MG63 (cell line): Measurements from ENCODE around the gene FARS2. TPM values are rescaled to one million over a fixed set of nuclear protein-coding genes. Genes with fewer than 3 reads are reported as not detected.

Experiments
- DNase-seq: peaks from one replicate; pipeline ENCODE4 v3.0.0-alpha.2; 2020
- H3K27me3 ChIP-seq: fragments of 250-450 bp; sonication (Bioruptor Pico); 2 replicates; pipeline ENCODE4 v1.5.1; 2020; ENCODE audit warnings: mild to moderate bottlenecking, moderate library complexity
- H3K36me3 ChIP-seq: fragments of 250-450 bp; sonication (Bioruptor Pico); 2 replicates; pipeline ENCODE4 v1.5.1; 2020; ENCODE audit warnings: mild to moderate bottlenecking, moderate library complexity
- H3K4me3 ChIP-seq: fragments of 250-450 bp; sonication (Bioruptor Pico); 2 replicates; pipeline ENCODE4 v1.5.1; 2020; ENCODE audit warnings: mild to moderate bottlenecking, moderate library complexity
- H3K9me3 ChIP-seq: fragments of 250-450 bp; sonication (Bioruptor Pico); 2 replicates; pipeline ENCODE4 v1.5.1; 2020; ENCODE audit warnings: mild to moderate bottlenecking, moderate library complexity
- total RNA-seq: library from RNA; depleted of rRNA; stranded (reverse); fragments of >200 nt; shearing (Covaris generic); gene quantifications from 2 replicates; pipeline ENCODE4 v1.2.3, GENCODE V29; 2014; ENCODE audit warnings: low replicate concordance

FARS2 gene
- total RNA-seq, 1 experiment from 2014 or later = 17.3 TPM

DNA sequence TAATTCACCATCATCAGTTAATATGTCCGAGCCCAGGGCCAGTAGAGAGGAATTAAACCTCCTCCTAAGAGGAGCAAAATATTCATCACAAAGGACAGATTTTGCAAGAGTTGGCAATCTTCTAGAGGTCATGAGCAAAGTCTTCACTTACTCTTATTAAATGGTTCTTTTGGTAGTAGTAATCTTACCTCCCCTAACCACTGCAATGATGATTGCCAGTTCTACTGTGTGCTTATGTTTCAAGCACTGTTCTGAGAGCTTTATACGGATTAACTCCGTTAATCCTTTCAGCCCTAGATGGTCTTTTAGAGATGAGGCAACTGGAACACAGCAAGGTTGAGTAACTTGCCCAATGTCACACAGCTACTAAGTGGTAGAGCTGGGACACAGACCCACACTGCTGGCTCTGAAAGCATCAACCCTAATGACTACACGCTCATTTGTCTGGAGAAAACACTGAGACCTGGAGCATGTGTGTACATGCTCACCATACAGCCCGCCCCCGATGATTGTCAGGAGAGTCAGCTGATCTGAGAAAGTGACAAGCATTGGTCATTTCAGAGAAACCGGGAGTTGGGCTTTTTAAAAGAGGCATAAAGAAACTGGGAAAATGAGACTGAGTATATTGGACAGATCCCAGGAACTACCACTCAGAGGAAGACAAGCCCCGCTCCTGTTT, 469.4 kb downstream of the FARS2 start:
- Histone ChIP-seq H3K27me3 (no peaks in the 10 kb centered on the region), H3K4me3 (no peak overlapping the region), H3K36me3 (no peaks in the 10 kb centered on the region), H3K9me3 (no peaks in the 10 kb centered on the region)
- DNase-seq = no peak

DNA sequence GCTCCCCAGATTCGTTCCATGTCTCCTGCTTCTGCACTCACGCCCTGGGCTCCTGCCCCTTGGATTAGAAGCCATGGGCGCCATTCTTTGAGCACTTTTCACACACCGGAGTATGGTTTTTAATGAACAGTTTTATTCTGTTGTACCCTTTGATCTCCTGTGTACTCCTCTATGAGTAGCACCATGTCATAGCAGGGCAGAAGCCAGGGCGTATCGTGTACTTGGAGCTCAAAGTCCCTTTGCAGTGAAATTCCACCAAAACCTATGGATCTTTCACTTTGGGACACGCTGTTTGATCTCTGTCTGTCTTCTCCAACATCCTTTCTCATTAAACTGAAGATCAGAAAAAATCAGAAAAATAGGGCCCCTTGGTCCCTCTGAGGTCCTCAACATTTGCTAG, 470.1 kb downstream of the FARS2 start:
- no peaks in the 10 kb centered on the region for H3K27me3 ChIP-seq
- H3K36me3 ChIP-seq = no peaks in the 10 kb centered on the region
- H3K9me3 ChIP-seq = no peaks in the 10 kb centered on the region
- H3K4me3 ChIP-seq = no peak overlapping the region
- no peak for DNase-seq

DNA sequence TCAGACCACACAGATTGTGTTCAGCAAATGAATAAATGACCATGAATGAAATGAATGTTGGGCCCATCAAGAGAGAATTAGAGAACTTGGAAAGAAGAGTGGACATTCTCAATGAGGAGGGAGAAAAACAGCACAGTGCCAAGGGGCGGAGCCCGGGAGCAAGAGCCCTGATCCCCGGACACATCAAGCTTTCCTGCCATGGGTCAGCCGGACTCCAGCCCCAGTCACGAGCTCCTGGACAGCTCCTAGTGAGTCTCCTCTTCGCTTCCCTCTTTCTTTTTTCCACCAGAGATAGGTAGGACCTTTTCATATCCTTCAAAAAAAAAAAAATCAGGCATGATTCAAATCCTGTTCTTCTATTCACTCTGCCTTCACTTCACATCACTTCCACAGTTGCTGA, 471.2 kb downstream of the FARS2 start:
- DNase-seq = no peak
- H3K27me3 ChIP-seq = no peaks in the 10 kb centered on the region
- no peak overlapping the region for H3K4me3 ChIP-seq
- no peaks in the 10 kb centered on the region for H3K9me3 ChIP-seq
- H3K36me3 ChIP-seq = no peaks in the 10 kb centered on the region

GRCh38 chr6:5736016-5736738, 474.9 kb downstream of the FARS2 start:
- Histone ChIP-seq H3K9me3 (no peaks in the 10 kb centered on the region), H3K27me3 (no peaks in the 10 kb centered on the region), H3K4me3 (no peak overlapping the region), H3K36me3 (no peaks in the 10 kb centered on the region)
- DNase-seq = no peak

DNA sequence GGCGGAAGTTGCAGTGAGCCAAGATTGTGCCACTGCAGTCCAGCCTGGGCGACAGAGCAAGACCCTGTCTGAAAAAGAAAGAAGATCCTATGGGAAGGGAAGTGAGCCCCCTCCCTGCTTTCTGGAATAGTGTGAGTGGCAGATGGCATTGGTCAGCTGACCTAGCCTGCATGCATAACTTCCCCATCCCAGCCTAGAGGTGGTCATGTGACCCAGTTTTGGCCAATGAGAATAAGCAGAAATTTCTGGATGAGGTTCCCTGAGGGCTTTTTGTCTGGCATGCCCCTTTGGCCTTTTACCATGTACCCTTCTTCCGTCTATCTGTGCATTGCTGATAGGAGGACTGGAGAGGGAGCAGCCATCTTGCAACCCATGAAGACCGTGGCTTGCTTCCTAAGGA, 476.1 kb downstream of the FARS2 start:
- DNase-seq = no peak
- no peaks in the 10 kb centered on the region for H3K27me3 ChIP-seq
- no peaks in the 10 kb centered on the region for H3K36me3 ChIP-seq
- no peaks in the 10 kb centered on the region for H3K9me3 ChIP-seq
- no peak overlapping the region for H3K4me3 ChIP-seq

GRCh38 chr6:5738211-5738610, 476.9 kb downstream of the FARS2 start:
- Histone ChIP-seq H3K36me3 (no peaks in the 10 kb centered on the region), H3K4me3 (no peak overlapping the region), H3K27me3 (no peaks in the 10 kb centered on the region), H3K9me3 (no peaks in the 10 kb centered on the region)
- no peak for DNase-seq

- H3K36me3 ChIP-seq = no peaks in the 10 kb centered on the region
- no peak for DNase-seq
- H3K4me3 ChIP-seq = no peak overlapping the region
- H3K9me3 ChIP-seq = no peaks in the 10 kb centered on the region
- H3K27me3 ChIP-seq = no peaks in the 10 kb centered on the region
Observed at GRCh38 chr6:5744497-5744896, 483.2 kb downstream of the FARS2 start.

DNA sequence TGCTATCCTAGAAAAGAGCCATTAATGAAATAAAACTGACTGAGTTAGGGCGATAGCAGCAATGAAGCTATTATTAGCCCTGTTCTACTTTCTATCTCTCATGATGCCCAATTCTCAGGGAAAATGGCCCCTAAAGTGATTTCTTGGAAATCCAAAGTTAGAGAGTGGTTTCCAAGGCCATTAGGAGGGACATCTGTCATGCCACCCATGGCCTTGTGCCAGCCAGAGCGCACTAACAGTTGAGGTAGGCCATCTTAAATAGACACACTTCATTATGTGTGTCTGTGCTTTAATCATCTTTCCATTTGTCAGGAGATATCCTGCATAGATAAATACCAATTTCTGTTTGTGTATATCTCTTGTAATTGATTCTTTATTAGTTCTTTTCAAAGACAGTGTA, 483.8 kb downstream of the FARS2 start:
- no peaks in the 10 kb centered on the region for H3K36me3 ChIP-seq
- no peaks in the 10 kb centered on the region for H3K9me3 ChIP-seq
- H3K27me3 ChIP-seq = no peaks in the 10 kb centered on the region
- H3K4me3 ChIP-seq = no peak overlapping the region
- no peak for DNase-seq

DNA sequence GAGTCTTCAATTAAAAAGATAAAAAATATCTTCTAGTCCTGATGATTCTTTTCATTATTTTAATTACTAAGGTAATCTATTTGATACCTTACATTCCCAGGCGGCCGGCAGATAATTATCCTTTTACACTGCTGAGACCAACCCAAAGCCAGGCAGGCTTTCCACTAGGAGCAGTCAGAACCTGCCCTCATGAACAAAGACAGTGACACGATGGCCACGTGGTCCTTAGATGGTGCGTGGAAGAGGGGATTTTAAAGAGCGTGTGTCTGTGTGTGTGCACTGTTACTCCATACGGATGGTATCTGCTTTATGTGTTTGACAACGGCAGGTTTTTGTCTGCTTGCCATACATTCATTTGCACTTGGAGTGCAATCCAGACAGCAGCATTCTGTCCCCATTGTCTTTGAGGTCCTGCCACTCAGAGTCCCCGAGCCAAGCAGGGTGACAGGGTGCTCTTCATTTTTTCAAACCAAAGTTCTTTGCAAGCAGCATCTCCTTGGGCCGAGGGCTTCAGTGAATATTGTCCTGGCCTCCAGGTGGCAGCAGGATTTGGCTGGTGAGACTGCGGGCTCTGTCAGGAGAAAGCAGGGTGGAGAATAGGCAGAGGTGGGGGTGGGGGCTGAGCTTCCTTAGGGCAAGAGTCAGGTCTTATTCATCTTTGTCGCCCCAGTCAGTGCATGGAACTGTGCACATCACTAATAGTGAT, 484.9 kb downstream of the FARS2 start:
- no peaks in the 10 kb centered on the region for H3K36me3 ChIP-seq

DNA sequence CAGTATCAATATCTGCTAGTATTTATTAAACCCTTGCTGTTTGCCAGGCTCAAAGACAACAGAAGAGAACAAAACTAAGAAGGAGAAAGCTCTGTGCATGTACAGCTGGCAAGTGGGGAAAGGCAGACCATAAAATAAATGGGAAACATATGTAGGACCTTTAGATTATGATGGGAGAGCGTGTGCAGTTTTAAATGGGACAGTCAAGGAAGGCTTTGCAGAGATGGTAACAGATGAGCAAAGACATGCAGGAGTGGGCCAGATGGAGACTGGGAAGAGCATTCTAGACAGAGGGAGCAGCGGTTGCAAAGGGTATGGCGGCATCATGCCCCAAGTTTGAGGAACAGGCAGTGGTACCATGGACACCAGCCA, 485.4 kb downstream of the FARS2 start:
- no peaks in the 10 kb centered on the region for H3K9me3 ChIP-seq
- DNase-seq = no peak
- H3K27me3 ChIP-seq = no peaks in the 10 kb centered on the region
- H3K36me3 ChIP-seq = no peaks in the 10 kb centered on the region
- H3K4me3 ChIP-seq = no peak overlapping the region

More for the DNA sequence above, 484.9 kb downstream of the FARS2 start:
- no peak overlapping the region for H3K4me3 ChIP-seq
- no peaks in the 10 kb centered on the region for H3K27me3 ChIP-seq
- no peaks in the 10 kb centered on the region for H3K9me3 ChIP-seq
- DNase-seq = no peak

DNA sequence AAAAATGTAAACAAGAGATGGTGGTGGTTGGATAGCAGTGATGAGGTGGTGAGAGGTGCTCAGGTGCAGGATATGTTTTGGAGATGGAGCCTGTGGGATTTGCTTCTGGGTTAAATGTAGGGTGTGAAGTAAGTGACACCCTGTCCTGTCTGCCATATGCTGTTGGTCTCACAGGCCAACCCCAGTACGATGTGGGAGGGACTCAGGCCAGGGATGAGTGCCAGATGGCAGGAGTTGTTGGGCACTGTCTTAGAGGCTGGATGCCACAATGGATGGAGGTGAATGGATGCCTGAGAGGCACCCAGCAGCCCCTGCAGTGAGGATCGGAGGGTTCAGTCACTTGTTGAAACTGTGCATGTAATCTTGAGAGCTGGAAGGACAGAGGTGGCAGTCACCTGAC, 486.1 kb downstream of the FARS2 start:
- H3K4me3 ChIP-seq = no peak overlapping the region
- DNase-seq = no peak
- H3K27me3 ChIP-seq = no peaks in the 10 kb centered on the region
- H3K9me3 ChIP-seq = no peaks in the 10 kb centered on the region
- H3K36me3 ChIP-seq = no peaks in the 10 kb centered on the region

DNA sequence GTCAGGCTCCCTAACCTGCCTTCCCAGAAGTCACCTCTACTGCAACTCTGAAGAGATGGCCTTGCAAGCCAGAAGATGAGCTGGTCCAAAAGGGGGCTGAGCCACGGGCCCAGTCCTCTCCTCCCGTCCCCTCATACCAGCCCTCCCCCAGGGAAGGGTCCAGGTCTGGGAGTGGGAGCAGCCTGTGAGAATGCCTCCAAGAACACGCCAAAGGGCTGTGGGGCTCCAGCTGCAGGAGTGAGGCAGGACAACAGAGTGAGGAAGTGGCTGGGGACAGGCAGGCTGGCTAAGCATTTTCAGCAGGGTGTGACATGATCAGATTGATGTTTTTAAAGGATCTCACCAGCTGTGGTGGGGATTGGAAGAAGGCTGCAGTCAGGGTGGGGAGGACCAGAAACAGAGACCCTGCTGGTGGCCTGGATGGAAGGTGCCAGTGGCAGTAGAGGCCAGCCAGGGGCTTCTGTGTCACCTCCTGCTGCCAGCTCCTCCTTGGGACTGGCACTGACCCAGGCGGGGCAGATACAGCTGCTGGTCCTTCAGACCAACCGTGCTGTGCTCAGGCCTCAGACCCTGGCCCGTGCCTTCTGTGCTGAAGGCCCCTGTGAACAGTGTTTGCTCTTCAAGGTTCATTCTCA, 487.8 kb downstream of the FARS2 start:
- Histone ChIP-seq H3K9me3 (peaks cover 3% of the 10 kb centered on the region; the same call in 1 of the 2 replicates), H3K27me3 (no peaks in the 10 kb centered on the region), H3K4me3 (no peak overlapping the region), H3K36me3 (no peaks in the 10 kb centered on the region)
- DNase-seq = no peak

- no peaks in the 10 kb centered on the region for H3K36me3 ChIP-seq
- peaks cover 9% of the 10 kb centered on the region for H3K9me3 ChIP-seq
Observed at GRCh38 chr6:5749651-5750215, 488.4 kb downstream of the FARS2 start.

DNA sequence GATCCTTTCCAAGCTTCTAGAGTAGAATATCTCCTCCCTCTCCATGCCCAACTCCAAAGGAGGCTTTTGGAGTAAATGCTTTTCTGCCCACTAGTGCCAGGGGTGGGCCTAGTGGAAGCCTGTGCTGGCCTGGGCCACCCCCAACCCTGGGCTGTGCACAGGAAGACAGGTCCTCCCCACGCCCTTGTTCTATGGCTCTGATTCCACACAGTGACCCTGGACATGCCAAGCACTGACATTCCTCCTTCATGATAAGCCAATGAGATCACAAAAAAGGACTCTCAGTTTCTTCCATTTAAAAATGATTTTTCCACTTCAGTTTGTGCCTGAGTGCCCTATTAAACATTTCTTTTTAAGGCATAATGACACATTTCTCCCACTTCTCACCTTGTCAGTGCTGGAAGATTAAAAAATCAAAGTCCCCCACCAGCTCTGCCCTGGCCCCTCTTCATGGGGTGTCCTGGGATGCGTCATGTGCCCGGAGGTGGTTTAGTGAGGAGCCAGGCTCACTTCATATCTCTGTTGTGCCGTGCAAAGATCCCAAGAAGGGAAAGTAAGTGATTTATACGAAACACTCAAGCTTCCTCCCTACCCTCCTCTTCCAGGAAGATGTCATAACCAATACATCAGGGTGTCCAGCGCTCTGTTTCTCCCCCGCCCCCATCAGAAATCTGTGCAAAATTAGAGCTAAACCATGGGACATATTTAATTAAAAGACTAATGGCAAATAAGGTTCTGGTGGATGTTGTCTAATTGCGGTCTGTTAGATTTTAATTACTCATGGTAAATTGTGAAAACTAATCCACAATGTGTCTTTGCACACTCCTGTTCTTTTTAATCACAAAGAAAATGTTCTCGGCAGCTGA, 490.4 kb downstream of the FARS2 start:
- no peaks in the 10 kb centered on the region for H3K27me3 ChIP-seq
- H3K9me3 ChIP-seq = peaks cover 12% of the 10 kb centered on the region
- no peaks in the 10 kb centered on the region for H3K36me3 ChIP-seq
- H3K4me3 ChIP-seq = no peak overlapping the region
- no peak for DNase-seq

More at GRCh38 chr6:5749651-5750215, 488.4 kb downstream of the FARS2 start:
- H3K4me3 ChIP-seq = no peak overlapping the region
- no peaks in the 10 kb centered on the region for H3K27me3 ChIP-seq
- DNase-seq = no peak

DNA sequence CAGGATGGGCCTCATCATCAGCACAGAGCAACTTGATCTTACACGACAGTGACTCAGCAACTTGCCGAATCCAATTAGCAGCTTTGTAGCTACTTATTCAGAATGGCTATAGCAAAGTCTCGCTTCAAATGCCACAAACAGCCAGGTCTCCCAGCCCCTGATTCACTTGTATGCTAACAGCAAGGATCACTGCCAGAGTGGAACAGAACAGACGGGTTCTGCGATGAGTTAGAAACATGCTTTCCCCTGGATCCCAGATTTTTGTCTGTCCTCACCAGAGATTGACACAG, 491.0 kb downstream of the FARS2 start:
- Histone ChIP-seq H3K4me3 (no peak overlapping the region), H3K27me3 (no peaks in the 10 kb centered on the region)

GRCh38 chr6:5753209-5753608, 491.9 kb downstream of the FARS2 start:
- no peak for DNase-seq
- Histone ChIP-seq H3K27me3 (no peaks in the 10 kb centered on the region), H3K4me3 (no peak overlapping the region), H3K9me3 (peaks cover 12% of the 10 kb centered on the region), H3K36me3 (no peaks in the 10 kb centered on the region)

More for the DNA sequence above, 491.0 kb downstream of the FARS2 start:
- DNase-seq = no peak
- H3K9me3 ChIP-seq = peaks cover 12% of the 10 kb centered on the region
- H3K36me3 ChIP-seq = no peaks in the 10 kb centered on the region
